GM18519 (cell line): Measurements from ENCODE around the gene MLST8.

Experiments
- ATAC-seq: cut with Tn5 transposase; IDR thresholded peaks from one replicate; pipeline ENCODE4 v1.9.1; 2021; ENCODE audit warnings: mild to moderate bottlenecking, moderate library complexity; ENCODE audit not compliant: unreplicated experiment, low FRiP score

The MLST8 gene

GRCh38 chr16:2228161-2228824, 23.0 kb downstream of the MLST8 start:
- no peak for ATAC-seq

- ATAC-seq: no peak
These were observed 23.8 kb downstream of the MLST8 start for GRCh38 chr16:2229091-2229490.

GRCh38 chr16:2229632-2230250, 24.5 kb downstream of the MLST8 start:
- no peak for ATAC-seq

- no peak for ATAC-seq
These were observed 25.1 kb downstream of the MLST8 start for GRCh38 chr16:2230376-2230775.

- ATAC-seq: no peak
These were observed 26.0 kb downstream of the MLST8 start for GRCh38 chr16:2231016-2231931.

- no peak for ATAC-seq
These were observed 27.1 kb downstream of the MLST8 start for GRCh38 chr16:2232094-2232990.

GRCh38 chr16:2233046-2233775, 28.0 kb downstream of the MLST8 start:
- no peak for ATAC-seq

- ATAC-seq: no peak
These were observed 28.9 kb downstream of the MLST8 start for GRCh38 chr16:2233872-2234812.

- no peak for ATAC-seq
These were observed 29.5 kb downstream of the MLST8 start for GRCh38 chr16:2234813-2235170.

- ATAC-seq: no peak
These were observed 30.0 kb downstream of the MLST8 start for GRCh38 chr16:2235234-2235651.

- no peak for ATAC-seq
These were observed 30.6 kb downstream of the MLST8 start for GRCh38 chr16:2235695-2236336.

GRCh38 chr16:2236337-2237101, 31.3 kb downstream of the MLST8 start, which contains the start of gene DNASE1L2:
Gene DNASE1L2, plus strand, starts transcription at chr16:2236444. Its CDS starts 373 bp downstream, at chr16:2236817.
- ATAC-seq: no peak

GRCh38 chr16:2237102-2237482, 31.8 kb downstream of the MLST8 start:
- no peak for ATAC-seq

- ATAC-seq: no peak
These were observed 32.4 kb downstream of the MLST8 start for GRCh38 chr16:2237493-2238149.

- no peak for ATAC-seq
These were observed 33.0 kb downstream of the MLST8 start for GRCh38 chr16:2238150-2238837.
